ENCODE measurements around the gene RNF214.

- TF ChIP-seq CTCF (conservative IDR thresholded peaks at IDR 0.05; ENCODE audit: low read depth, low read length) (no peak), EZH2 (IDR thresholded peaks at IDR 0.05; ENCODE audit: borderline replicate concordance, low read depth, low read length, poor library complexity, severe bottlenecking) (no peak)
Observed at GRCh38 chr11:117232911-117233409, 489 bp downstream of the RNF214 start.
